H9 (cell line): ENCODE measurements around the gene GTF3C1. TPM values are rescaled to one million over a fixed set of nuclear protein-coding genes. Genes with fewer than 3 reads are reported as not detected.

Experiments used
- DNase-seq: peaks from one replicate; pipeline ENCODE4 v3.0.0-alpha.2; 2017
- H2AFZ ChIP-seq: one replicate; pipeline ENCODE4 v1.6.1; 2013; ENCODE audit warnings: mild to moderate bottlenecking, low read length, control low read depth, moderate library complexity
- H2AK5ac ChIP-seq: 2 replicates; pipeline ENCODE4 v1.6.1; 2013; ENCODE audit warnings: low read length, control low read depth, mixed read lengths; ENCODE audit not compliant: insufficient read length
- H2BK120ac ChIP-seq: one replicate; pipeline ENCODE4 v1.6.1; 2013; ENCODE audit warnings: low read depth, mild to moderate bottlenecking, low read length, control low read depth, inconsistent platforms; ENCODE audit not compliant: poor library complexity, severe bottlenecking
- H2BK12ac ChIP-seq: 2 replicates; pipeline ENCODE4 v1.6.1; 2013; ENCODE audit warnings: low read length, control low read depth, mixed read lengths, low read depth; ENCODE audit not compliant: insufficient read length
- H2BK15ac ChIP-seq: 2 replicates; pipeline ENCODE4 v1.6.1; 2013; ENCODE audit warnings: low read depth, low read length, control low read depth
- H2BK20ac ChIP-seq: one replicate; pipeline ENCODE4 v1.6.1; 2013; ENCODE audit warnings: low read depth, mild to moderate bottlenecking, low read length, control low read depth, inconsistent platforms; ENCODE audit not compliant: poor library complexity, severe bottlenecking
- H2BK5ac ChIP-seq: 2 replicates; pipeline ENCODE4 v1.6.1; 2013; ENCODE audit warnings: low read length, control low read depth, mixed read lengths; ENCODE audit not compliant: insufficient read length
- H3K14ac ChIP-seq: 2 replicates; pipeline ENCODE4 v1.6.1; 2013; ENCODE audit warnings: low read length, control low read depth; ENCODE audit not compliant: insufficient read depth
- H3K18ac ChIP-seq: 2 replicates; pipeline ENCODE4 v1.6.1; 2013; ENCODE audit warnings: low read depth, mild to moderate bottlenecking, mixed read lengths, low read length, control low read depth; ENCODE audit not compliant: insufficient read length
- H3K23ac ChIP-seq: 2 replicates; pipeline ENCODE4 v1.6.1; 2013; ENCODE audit warnings: low read length, control low read depth, mixed read lengths, low read depth; ENCODE audit not compliant: insufficient read length
- H3K23me2 ChIP-seq: 2 replicates; pipeline ENCODE4 v1.6.1; 2013; ENCODE audit warnings: low read depth, mild to moderate bottlenecking, mixed read lengths, low read length, control low read depth; ENCODE audit not compliant: insufficient read length, poor library complexity, severe bottlenecking
- H3K27ac ChIP-seq: 2 replicates; pipeline ENCODE4 v1.5.1; 2013; ENCODE audit warnings: low read length, control low read depth, mixed read lengths, low read depth; ENCODE audit not compliant: insufficient read length
- H3K27me3 ChIP-seq: 2 replicates; pipeline ENCODE4 v1.6.1; 2013; ENCODE audit warnings: low read length, control low read depth, inconsistent platforms; ENCODE audit not compliant: insufficient read depth
- H3K4ac ChIP-seq: 2 replicates; pipeline ENCODE4 v1.6.1; 2013; ENCODE audit warnings: low read depth, mild to moderate bottlenecking, control low read depth, inconsistent platforms, low read length, moderate library complexity
- H3K4me1 ChIP-seq: 2 replicates; pipeline ENCODE4 v1.6.1; 2013; ENCODE audit warnings: low read length, control low read depth, inconsistent platforms; ENCODE audit not compliant: insufficient read depth
- H3K4me2 ChIP-seq: 2 replicates; pipeline ENCODE4 v1.6.1; 2013; ENCODE audit warnings: low read length, control low read depth, mixed read lengths; ENCODE audit not compliant: insufficient read length, insufficient read depth
- H3K56ac ChIP-seq: 2 replicates; pipeline ENCODE4 v1.6.1; 2013; ENCODE audit warnings: low read depth, mild to moderate bottlenecking, mixed read lengths, low read length, control low read depth; ENCODE audit not compliant: insufficient read length
- H3K79me1 ChIP-seq: 2 replicates; pipeline ENCODE4 v1.6.1; 2013; ENCODE audit warnings: low read depth, mild to moderate bottlenecking, moderate library complexity, low read length, control low read depth, inconsistent platforms; ENCODE audit not compliant: insufficient read depth, poor library complexity, severe bottlenecking
- H3K79me2 ChIP-seq: 2 replicates; pipeline ENCODE4 v1.6.1; 2013; ENCODE audit warnings: low read length, control low read depth, inconsistent platforms; ENCODE audit not compliant: insufficient read depth
- H3K9ac ChIP-seq: 2 replicates; pipeline ENCODE4 v1.6.1; 2013; ENCODE audit warnings: low read length, control low read depth, mixed read lengths; ENCODE audit not compliant: insufficient read length; ENCODE audit errors: extremely low read depth
- H3K9me3 ChIP-seq: one replicate; pipeline ENCODE4 v1.6.1; 2013; ENCODE audit warnings: low read depth, low read length, inconsistent platforms; ENCODE audit not compliant: control insufficient read depth
- H3T11ph ChIP-seq: one replicate; pipeline ENCODE4 v1.6.1; 2013; ENCODE audit warnings: mild to moderate bottlenecking, low read length, control low read depth, inconsistent platforms
- H4K20me1 ChIP-seq: one replicate; pipeline ENCODE4 v1.6.1; 2013; ENCODE audit not compliant: control insufficient read depth, insufficient read length, insufficient read depth
- H4K5ac ChIP-seq: 2 replicates; pipeline ENCODE4 v1.6.1; 2013; ENCODE audit warnings: low read depth, mild to moderate bottlenecking, mixed read lengths, low read length, control low read depth; ENCODE audit not compliant: insufficient read length
- H4K8ac ChIP-seq: replicated peaks from 2 replicates; pipeline ENCODE4 v1.6.1; 2013; ENCODE audit warnings: low read length, control low read depth, mixed read lengths, low read depth; ENCODE audit not compliant: insufficient read length
- H4K91ac ChIP-seq: 2 replicates; pipeline ENCODE4 v1.6.1; 2013; ENCODE audit warnings: low read depth, mild to moderate bottlenecking, moderate library complexity, mixed read lengths, low read length, control low read depth; ENCODE audit not compliant: insufficient read length
- H3K27ac Mint-ChIP-seq, 3 experiments: 2 replicates in 2 of 3; 3 replicates in 1 of 3; pipeline ENCODE4 v1.8.0; 2020 to 2021; ENCODE audit warnings: mixed read lengths in 3 of 3, mild to moderate bottlenecking in 1 of 3, moderate library complexity in 1 of 3
- H3K27me3 Mint-ChIP-seq: 2 replicates; pipeline ENCODE4 v1.8.0; 2021; ENCODE audit warnings: low read depth, mild to moderate bottlenecking, moderate library complexity, mixed read lengths
- H3K36me3 Mint-ChIP-seq, 3 experiments: 2 replicates in 2 of 3; 3 replicates in 1 of 3; pipeline ENCODE4 v1.8.0; 2020 to 2021; ENCODE audit warnings: low read depth in 3 of 3, mixed read lengths in 3 of 3; ENCODE audit not compliant: insufficient read depth in 1 of 3
- H3K4me1 Mint-ChIP-seq, 2 experiments: 2 replicates each; pipeline ENCODE4 v1.8.0; 2020; ENCODE audit warnings: mixed read lengths in 2 of 2
- H3K4me3 Mint-ChIP-seq, 2 experiments: 2 replicates in 1 of 2; 3 replicates in 1 of 2; pipeline ENCODE4 v1.8.0; 2020 to 2021; ENCODE audit warnings: mild to moderate bottlenecking in 2 of 2, mixed read lengths in 2 of 2, moderate library complexity in 1 of 2
- H3K9me3 Mint-ChIP-seq, 2 experiments: 2 replicates in 1 of 2; 3 replicates in 1 of 2; pipeline ENCODE4 v1.8.0; 2020; ENCODE audit warnings: mild to moderate bottlenecking in 2 of 2, mixed read lengths in 2 of 2, moderate library complexity in 1 of 2
- total RNA-seq: library from RNA; stranded (reverse); gene quantifications from 2 replicates; pipeline ENCODE4 v1.2.1, GENCODE V29; 2021
- TF ChIP-seq, protein P1 (sequence below): fragments of 200-600 bp; sonication (generic); conservative IDR thresholded peaks from 3 replicates; pipeline ENCODE4 v1.8.0; 2021; ENCODE audit warnings: antibody characterized with exemption, mild to moderate bottlenecking

GTF3C1 gene
- total RNA-seq, 1 experiment from 2014 or later = 113 TPM

- Histone ChIP-seq H3K79me1 (no peaks in the 10 kb centered on the region), H3K9me3 (no peaks in the 10 kb centered on the region), H3K4ac (no peak overlapping the region), H3K27me3 (no peaks in the 10 kb centered on the region), H4K20me1 (no peaks in the 10 kb centered on the region), H2BK120ac (no peak overlapping the region), H3K18ac (no peak overlapping the region), H2BK15ac (no peak overlapping the region), H2BK5ac (no peak overlapping the region), H3K14ac (no peak overlapping the region), H3T11ph (no peak overlapping the region), H4K91ac (no peak overlapping the region), H4K8ac (no peak overlapping the region), H3K9ac (no peak overlapping the region), H2BK20ac (no peak overlapping the region), H3K79me2 (no peaks in the 10 kb centered on the region), H3K56ac (no peak overlapping the region), H3K23me2 (no peaks in the 10 kb centered on the region), H4K5ac (no peak overlapping the region), H3K4me2 (no peak overlapping the region), H2AK5ac (no peak overlapping the region), H2AFZ (no peak overlapping the region), H2BK12ac (no peak overlapping the region), H3K27ac (no peak overlapping the region), H3K4me1 (no peaks in the 10 kb centered on the region), H3K23ac (no peak overlapping the region)
- no peak for DNase-seq
- Mint-ChIP-seq H3K27me3 (no peaks in the 10 kb centered on the region), H3K27ac (no peak overlapping the region), H3K9me3 (peaks cover 23 to 35% of the 10 kb centered on the region in 2 experiments), H3K4me1 (no peaks in the 10 kb centered on the region), H3K36me3 (peaks cover 10 to 14% (median 10%) of the 10 kb centered on the region in 3 experiments), H3K4me3 (no peak overlapping the region)
- TF ChIP-seq, protein P1, sequence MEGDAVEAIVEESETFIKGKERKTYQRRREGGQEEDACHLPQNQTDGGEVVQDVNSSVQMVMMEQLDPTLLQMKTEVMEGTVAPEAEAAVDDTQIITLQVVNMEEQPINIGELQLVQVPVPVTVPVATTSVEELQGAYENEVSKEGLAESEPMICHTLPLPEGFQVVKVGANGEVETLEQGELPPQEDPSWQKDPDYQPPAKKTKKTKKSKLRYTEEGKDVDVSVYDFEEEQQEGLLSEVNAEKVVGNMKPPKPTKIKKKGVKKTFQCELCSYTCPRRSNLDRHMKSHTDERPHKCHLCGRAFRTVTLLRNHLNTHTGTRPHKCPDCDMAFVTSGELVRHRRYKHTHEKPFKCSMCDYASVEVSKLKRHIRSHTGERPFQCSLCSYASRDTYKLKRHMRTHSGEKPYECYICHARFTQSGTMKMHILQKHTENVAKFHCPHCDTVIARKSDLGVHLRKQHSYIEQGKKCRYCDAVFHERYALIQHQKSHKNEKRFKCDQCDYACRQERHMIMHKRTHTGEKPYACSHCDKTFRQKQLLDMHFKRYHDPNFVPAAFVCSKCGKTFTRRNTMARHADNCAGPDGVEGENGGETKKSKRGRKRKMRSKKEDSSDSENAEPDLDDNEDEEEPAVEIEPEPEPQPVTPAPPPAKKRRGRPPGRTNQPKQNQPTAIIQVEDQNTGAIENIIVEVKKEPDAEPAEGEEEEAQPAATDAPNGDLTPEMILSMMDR = no peak
Observed at GRCh38 chr16:27421961-27422740, 127.6 kb downstream of the GTF3C1 start.
